Body of pancreas (tissue), 4 donors: ENCODE results near the gene RASAL1. TPM values are rescaled to one million over a fixed set of nuclear protein-coding genes. Genes with fewer than 3 reads are reported as not detected.
A peak's percentile ranks its signal among the peaks of the same experiment; 100 is the strongest.

ENCODE experiments used
- ATAC-seq: fragments of 150-250 bp; one replicate; pipeline ENCODE4 v1.9.1; 2016
- DNase-seq, 4 donors: peaks; one replicate each; pipeline ENCODE4 v3.0.0-alpha.2; 2019
- H3K27ac ChIP-seq, 4 donors: fragments of 200-600 bp; sonication (generic); 1 replicate in 3 of 4; 2 replicates in 1 of 4; pipeline versions ENCODE4 v1.5.1 to v1.6.1; 2016 to 2019; ENCODE audit warnings: mild to moderate bottlenecking in 1 of 4, mixed read lengths in 1 of 4, moderate library complexity in 1 of 4
- H3K27me3 ChIP-seq, 2 donors: fragments of 200-600 bp; sonication (generic); one replicate each; pipeline ENCODE4 v1.6.0; 2016; ENCODE audit warnings: mild to moderate bottlenecking in 1 of 2
- H3K36me3 ChIP-seq, 2 donors: fragments of 200-600 bp; sonication (generic); replicated peaks in 1 of 2; 2 replicates each; pipeline ENCODE4 v1.5.1; 2016; ENCODE audit warnings: low read depth in 2 of 2; ENCODE audit not compliant: insufficient read depth in 1 of 2
- H3K4me1 ChIP-seq: fragments of 200-600 bp; sonication (generic); one replicate; pipeline ENCODE4 v1.6.0; 2016
- H3K4me3 ChIP-seq, 2 donors: fragments of 200-600 bp; sonication (generic); 1 replicate in 1 of 2; 2 replicates in 1 of 2; pipeline ENCODE4 v1.5.1; 2016 to 2019
- H3K9me3 ChIP-seq, 3 donors: fragments of 200-600 bp; sonication (generic); 1 replicate in 2 of 3; 2 replicates in 1 of 3; pipeline ENCODE4 v1.5.1; 2016
- CTCF ChIP-seq, 7 experiments: fragments of 450-650 bp in 4 of 7; fragments of 200-600 bp in 3 of 7; sonication (generic) in 3 of 7; IDR thresholded peaks; one replicate each; pipeline ENCODE4 v1.5.1; 2016 to 2019; ENCODE audit warnings: antibody characterized with exemption in 7 of 7
- POLR2A ChIP-seq, 3 donors: fragments of 450-650 bp; IDR thresholded peaks; one replicate each; pipeline ENCODE4 v1.6.1; 2016; ENCODE audit warnings: antibody characterized with exemption in 3 of 3, mild to moderate bottlenecking in 2 of 3
- WGBS, 2 donors: methylation state at CpG; one replicate each; pipeline ENCODE4 v1.1.5; 2017; 5-methylcytosine and 5-hydroxymethylcytosine counted together
- intact Hi-C: fragments of 100-400 bp; cut with DNase I; formaldehyde crosslinking; loops from one replicate; pipeline ENCODE4 v1.15.1; 2023
- total RNA-seq, 2 donors: library from RNA; depleted of rRNA; stranded (reverse); fragments of >200 nt; gene quantifications; one replicate each; pipeline ENCODE4 v1.1.0, GENCODE V29; 2016

The RASAL1 gene
- total RNA-seq, 2 donors from 2014 or later: 0.66 to 2.1 TPM

- 62 to 69% methylated on average over 21 to 41 of the region's 48 CpGs for WGBS, 2 donors
- H3K27me3 ChIP-seq: no peaks in the 10 kb centered on the region
- DNase-seq: no peak
- no peaks in the 10 kb centered on the region for H3K36me3 ChIP-seq
- H3K9me3 ChIP-seq: no peaks in the 10 kb centered on the region
- H3K4me3 ChIP-seq: no peak overlapping the region
- no peaks in the 10 kb centered on the region for H3K4me1 ChIP-seq
- TF ChIP-seq CTCF (IDR thresholded peaks at IDR 0.05): no peak
- ATAC-seq: no peak
- intact Hi-C loops: no loop called here
- H3K27ac ChIP-seq: no peak overlapping the region
Measured at GRCh38 chr12:113077859-113078255, 57.7 kb downstream of the RASAL1 start.

DNA sequence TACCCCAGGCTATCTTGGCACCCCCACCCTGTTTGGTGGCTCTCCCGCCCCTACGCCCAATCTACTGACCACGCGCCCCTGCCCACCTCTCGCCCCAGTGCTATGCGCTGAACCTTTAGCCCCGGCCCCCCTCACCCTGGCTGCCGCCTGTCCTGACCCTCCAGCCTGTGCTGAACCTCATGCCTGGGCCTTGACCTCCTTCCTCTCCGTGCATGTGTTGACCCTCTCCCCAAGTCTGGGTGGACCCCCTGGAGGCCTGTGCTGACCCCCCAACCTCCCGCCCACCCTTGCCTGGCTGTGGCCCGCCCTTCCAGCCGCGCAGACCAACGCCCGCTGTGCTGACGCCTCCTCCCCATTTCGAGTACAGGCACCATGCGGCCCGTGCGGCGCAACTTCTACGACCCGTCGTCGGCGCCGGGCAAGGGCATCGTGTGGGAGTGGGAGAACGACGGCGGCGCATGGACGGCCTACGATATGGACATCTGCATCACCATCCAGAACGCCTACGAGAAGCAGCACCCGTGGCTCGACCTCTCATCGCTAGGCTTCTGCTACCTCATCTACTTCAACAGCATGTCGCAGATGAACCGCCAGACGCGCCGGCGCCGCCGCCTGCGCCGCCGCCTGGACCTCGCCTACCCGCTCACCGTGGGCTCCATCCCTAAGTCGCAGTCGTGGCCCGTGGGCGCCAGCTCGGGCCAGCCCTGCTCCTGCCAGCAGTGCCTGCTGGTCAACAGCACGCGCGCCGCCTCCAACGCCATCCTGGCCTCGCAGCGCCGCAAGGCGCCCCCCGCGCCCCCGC lies 58.3 kb downstream of the RASAL1 start:
- WGBS, 2 donors: 65 to 82% methylated on average over 39 to 63 of the region's 70 CpGs
- Histone ChIP-seq H3K27ac (no peak overlapping the region), H3K36me3 (no peaks in the 10 kb centered on the region), H3K27me3 (no peaks in the 10 kb centered on the region), H3K9me3 (no peaks in the 10 kb centered on the region), H3K4me1 (peaks cover 2% of the 10 kb centered on the region), H3K4me3 (no peak overlapping the region)
- intact Hi-C loops: no loop called here
- DNase-seq (no peak), ATAC-seq (no peak)
- TF ChIP-seq CTCF (IDR thresholded peaks at IDR 0.05) (no peak), POLR2A (IDR thresholded peaks at IDR 0.05) (no peak)

DNA sequence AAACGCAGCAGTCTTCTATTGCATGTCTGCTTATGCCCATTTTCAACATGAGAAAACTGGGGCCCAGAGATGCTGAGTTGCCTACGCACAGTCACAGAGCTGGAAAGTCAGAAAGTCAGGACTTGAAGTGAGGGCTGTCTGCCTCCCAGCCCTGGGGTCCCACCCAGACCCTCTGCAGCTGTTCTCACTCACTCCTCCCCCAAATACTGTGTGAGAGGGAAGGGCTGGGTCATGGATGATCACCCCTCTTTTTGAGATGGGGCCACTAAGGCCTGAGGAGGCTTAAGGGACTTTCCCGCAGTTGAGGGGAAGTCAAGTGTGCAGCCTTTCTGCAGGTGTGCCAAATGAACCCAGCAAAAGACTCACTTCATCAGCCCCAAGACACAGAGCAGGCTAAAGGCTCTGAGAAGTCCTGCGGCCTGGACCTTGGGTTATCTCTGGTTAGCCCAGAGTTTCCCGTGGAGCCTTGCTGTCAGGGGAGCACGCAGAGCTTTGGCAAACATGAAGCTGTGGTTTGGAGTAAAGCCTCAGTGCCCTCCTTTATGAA lies 60.4 kb downstream of the RASAL1 start:
- H3K9me3 ChIP-seq: no peaks in the 10 kb centered on the region
- peaks cover 19% of the 10 kb centered on the region for H3K4me1 ChIP-seq
- DNase-seq (no peak), ATAC-seq (no peak)
- no peaks in the 10 kb centered on the region for H3K36me3 ChIP-seq
- TF ChIP-seq CTCF (IDR thresholded peaks at IDR 0.05): no peak
- intact Hi-C loops: no loop called here
- no peak overlapping the region for H3K27ac ChIP-seq
- no peak overlapping the region for H3K4me3 ChIP-seq
- WGBS, 2 donors: 69 to 85% methylated on average over 5 to 6 of the region's 6 CpGs
- H3K27me3 ChIP-seq: no peaks in the 10 kb centered on the region

DNA sequence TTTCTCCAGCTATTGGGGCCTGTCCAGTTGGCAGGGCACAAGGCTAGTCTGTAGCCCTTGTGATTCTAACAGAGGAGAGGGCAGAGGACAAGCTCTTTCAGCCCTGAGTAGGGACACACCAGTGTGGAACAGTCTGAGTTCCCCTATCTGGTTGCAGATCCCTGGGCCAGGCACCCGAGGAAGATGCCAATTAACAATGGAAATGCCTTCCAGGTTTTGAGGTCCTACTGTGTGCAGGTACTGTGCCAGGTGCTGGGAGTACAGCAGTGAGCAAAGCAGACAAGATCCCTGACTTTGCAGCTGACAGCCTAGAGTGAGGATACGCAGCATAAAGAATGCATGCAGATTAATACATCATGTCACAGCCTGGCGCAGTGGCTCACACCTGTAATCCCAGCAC lies 62.0 kb downstream of the RASAL1 start:
- intact Hi-C loops: no loop called here
- Histone ChIP-seq H3K36me3 (no peaks in the 10 kb centered on the region), H3K9me3 (no peaks in the 10 kb centered on the region), H3K27ac (no peak overlapping the region), H3K27me3 (no peaks in the 10 kb centered on the region), H3K4me3 (no peak overlapping the region), H3K4me1 (peaks cover 19% of the 10 kb centered on the region)
- TF ChIP-seq CTCF (IDR thresholded peaks at IDR 0.05): no peak
- TF ChIP-seq POLR2A (IDR thresholded peaks at IDR 0.05): no peak
- 66 to 78% methylated on average over 3 of the region's 3 CpGs for WGBS, 2 donors
- no peak for ATAC-seq
- no peak for DNase-seq

- H3K4me1 ChIP-seq: peaks cover 19% of the 10 kb centered on the region
- H3K4me3 ChIP-seq: no peak overlapping the region
- DNase-seq (no peak), ATAC-seq (no peak)
- H3K9me3 ChIP-seq: no peaks in the 10 kb centered on the region
- WGBS, 2 donors: 67 to 78% methylated on average over 3 of the region's 3 CpGs
- no peak for TF ChIP-seq CTCF (IDR thresholded peaks at IDR 0.05)
- no peak for TF ChIP-seq POLR2A (IDR thresholded peaks at IDR 0.05)
- peak overlapping the region in 3 of 4 donors; percentile 83 to 89 (median 84) for H3K27ac ChIP-seq
- H3K27me3 ChIP-seq: no peaks in the 10 kb centered on the region
- intact Hi-C loops: no loop called here
- H3K36me3 ChIP-seq: no peaks in the 10 kb centered on the region
Measured at GRCh38 chr12:113072136-113072535, 63.4 kb downstream of the RASAL1 start.
